Keratinocyte (primary cell): ENCODE results near the gene ETV3L.

ENCODE experiments used
- EZH2 ChIP-seq: IDR thresholded peaks from one replicate; pipeline ENCODE4 v1.6.1; 2012; ENCODE audit warnings: inconsistent platforms, mild to moderate bottlenecking, low read length, moderate library complexity
- TF ChIP-seq, protein P1 (sequence below), 3 experiments: IDR thresholded peaks in 1 of 3; conservative IDR thresholded peaks in 1 of 3; optimal IDR thresholded peaks in 1 of 3; 2 replicates in 2 of 3; 3 replicates in 1 of 3; pipeline versions ENCODE3 to v1.5.1; 2011; ENCODE audit warnings: low read length in 3 of 3, mild to moderate bottlenecking in 3 of 3, moderate library complexity in 2 of 3, control low read depth in 1 of 3, inconsistent platforms in 1 of 3; ENCODE audit not compliant: insufficient read depth in 2 of 3; ENCODE audit errors: extremely low read depth in 1 of 3

DNA sequence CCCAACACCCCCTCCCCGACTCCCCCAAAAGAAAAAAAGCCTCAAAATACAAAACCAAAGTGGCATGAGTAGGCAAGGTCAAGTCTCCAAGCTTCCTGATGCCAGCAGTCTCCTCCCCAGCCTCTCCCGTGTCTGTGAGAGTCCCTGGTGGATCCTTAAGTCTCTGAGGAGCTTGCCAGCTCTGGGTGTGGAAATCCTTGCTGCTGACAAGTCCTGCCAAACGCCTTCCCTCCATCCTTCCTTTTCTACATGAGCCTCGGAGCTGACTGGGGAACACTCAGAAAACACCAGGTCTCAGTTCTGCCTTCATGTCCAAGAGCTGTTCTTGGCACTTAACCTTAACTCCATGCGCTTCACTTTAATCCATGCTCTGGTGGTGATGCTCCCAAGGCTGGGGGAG lies 3.7 kb upstream of the ETV3L start:
- TF ChIP-seq, protein P1, sequence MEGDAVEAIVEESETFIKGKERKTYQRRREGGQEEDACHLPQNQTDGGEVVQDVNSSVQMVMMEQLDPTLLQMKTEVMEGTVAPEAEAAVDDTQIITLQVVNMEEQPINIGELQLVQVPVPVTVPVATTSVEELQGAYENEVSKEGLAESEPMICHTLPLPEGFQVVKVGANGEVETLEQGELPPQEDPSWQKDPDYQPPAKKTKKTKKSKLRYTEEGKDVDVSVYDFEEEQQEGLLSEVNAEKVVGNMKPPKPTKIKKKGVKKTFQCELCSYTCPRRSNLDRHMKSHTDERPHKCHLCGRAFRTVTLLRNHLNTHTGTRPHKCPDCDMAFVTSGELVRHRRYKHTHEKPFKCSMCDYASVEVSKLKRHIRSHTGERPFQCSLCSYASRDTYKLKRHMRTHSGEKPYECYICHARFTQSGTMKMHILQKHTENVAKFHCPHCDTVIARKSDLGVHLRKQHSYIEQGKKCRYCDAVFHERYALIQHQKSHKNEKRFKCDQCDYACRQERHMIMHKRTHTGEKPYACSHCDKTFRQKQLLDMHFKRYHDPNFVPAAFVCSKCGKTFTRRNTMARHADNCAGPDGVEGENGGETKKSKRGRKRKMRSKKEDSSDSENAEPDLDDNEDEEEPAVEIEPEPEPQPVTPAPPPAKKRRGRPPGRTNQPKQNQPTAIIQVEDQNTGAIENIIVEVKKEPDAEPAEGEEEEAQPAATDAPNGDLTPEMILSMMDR (optimal IDR thresholded peaks at IDR 0.05 in 1 of 3, IDR thresholded peaks at IDR 0.05 in 1 of 3, conservative IDR thresholded peaks at IDR 0.05 in 1 of 3; ENCODE audit: extremely low read depth in 1 of 3, insufficient read depth in 2 of 3, low read length in 3 of 3), result no peak
- TF ChIP-seq EZH2, result no peak
